Measurements from ENCODE around the gene WDR93. TPM values are rescaled to one million over a fixed set of nuclear protein-coding genes. Genes with fewer than 3 reads are reported as not detected.
"Not testable (repeated sequence)": the region's sequence is repeated elsewhere in the genome, so short reads cannot be mapped to it uniquely, and the experiment has no call there.

WDR93 gene
- polyA plus RNA-seq, 1 donor from 2014 or later: not detected

GRCh38 chr15:89785774-89786140, 95.1 kb downstream of the WDR93 start:
- Mint-ChIP-seq H3K36me3 (peaks cover 4% of the 10 kb centered on the region), H3K4me1 (peaks cover 6 to 15% (median 10%) of the 10 kb centered on the region in 3 donors), H3K9me3 (peaks cover 4 to 11% (median 5%) of the 10 kb centered on the region in 3 donors), H3K27me3 (peaks cover 6% of the 10 kb centered on the region), H3K4me3 (no peak overlapping the region), H3K27ac (no peak overlapping the region)

DNA sequence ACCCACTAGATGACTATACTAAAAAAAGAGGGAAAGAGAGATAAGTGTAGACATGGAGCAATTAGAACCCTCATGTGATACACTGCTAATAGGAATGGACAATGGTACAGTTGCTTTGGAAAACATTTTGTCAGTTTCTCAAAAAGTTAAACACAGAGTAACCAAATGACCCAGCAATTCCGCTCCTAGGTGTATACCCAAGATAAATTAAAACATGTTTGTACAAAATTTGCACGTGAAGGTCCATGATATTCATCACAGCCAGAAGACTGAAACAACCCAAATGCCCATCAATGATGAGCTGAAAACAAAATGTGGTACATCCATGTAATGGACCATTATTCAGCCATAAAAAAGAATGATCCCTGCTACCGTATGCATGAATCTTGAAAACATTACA, 97.3 kb downstream of the WDR93 start:
- peaks cover 4% of the 10 kb centered on the region for H3K36me3 Mint-ChIP-seq
- peaks cover 4 to 11% (median 5%) of the 10 kb centered on the region in 3 donors for H3K9me3 Mint-ChIP-seq
- H3K27ac Mint-ChIP-seq: no peak overlapping the region
- peaks cover 0 to 3% (median 2%) of the 10 kb centered on the region in 3 donors for H3K4me1 Mint-ChIP-seq
- no peak overlapping the region for H3K4me3 Mint-ChIP-seq
- H3K27me3 Mint-ChIP-seq: peaks cover 2% of the 10 kb centered on the region

GRCh38 chr15:89788585-89788984, 98.0 kb downstream of the WDR93 start:
- H3K27ac Mint-ChIP-seq, H3K27me3 Mint-ChIP-seq, H3K4me1 Mint-ChIP-seq, H3K36me3 Mint-ChIP-seq, H3K4me3 Mint-ChIP-seq: not testable (repeated sequence)
- peaks cover 4 to 11% (median 5%) of the 10 kb centered on the region in 3 donors for H3K9me3 Mint-ChIP-seq

DNA sequence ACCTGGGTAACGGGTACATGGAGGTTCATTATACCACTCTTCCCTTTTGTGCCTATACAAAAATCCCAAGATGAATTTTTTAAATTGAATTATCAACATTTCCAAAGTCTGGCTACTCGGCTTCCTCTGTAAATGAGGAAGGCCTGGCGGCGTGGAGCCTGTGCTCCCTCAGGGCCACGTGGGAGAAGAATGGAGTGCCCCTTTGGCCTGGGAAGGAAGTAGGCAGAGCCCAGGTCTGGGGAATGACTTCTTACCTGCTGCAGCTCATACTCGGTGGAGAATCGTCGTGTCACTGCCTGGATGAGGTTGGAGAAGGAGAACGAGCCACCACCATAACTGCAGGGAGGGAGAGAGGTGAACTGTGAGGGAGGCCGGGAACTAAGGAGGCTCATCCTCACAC, 99.6 kb downstream of the WDR93 start:
- H3K9me3 Mint-ChIP-seq: peaks cover 5 to 11% (median 6%) of the 10 kb centered on the region in 3 donors
- H3K4me3 Mint-ChIP-seq: no peak overlapping the region
- no peaks in the 10 kb centered on the region for H3K4me1 Mint-ChIP-seq
- H3K27ac Mint-ChIP-seq: no peak overlapping the region
- H3K27me3 Mint-ChIP-seq: peaks cover 2% of the 10 kb centered on the region
- peaks cover 4% of the 10 kb centered on the region for H3K36me3 Mint-ChIP-seq

DNA sequence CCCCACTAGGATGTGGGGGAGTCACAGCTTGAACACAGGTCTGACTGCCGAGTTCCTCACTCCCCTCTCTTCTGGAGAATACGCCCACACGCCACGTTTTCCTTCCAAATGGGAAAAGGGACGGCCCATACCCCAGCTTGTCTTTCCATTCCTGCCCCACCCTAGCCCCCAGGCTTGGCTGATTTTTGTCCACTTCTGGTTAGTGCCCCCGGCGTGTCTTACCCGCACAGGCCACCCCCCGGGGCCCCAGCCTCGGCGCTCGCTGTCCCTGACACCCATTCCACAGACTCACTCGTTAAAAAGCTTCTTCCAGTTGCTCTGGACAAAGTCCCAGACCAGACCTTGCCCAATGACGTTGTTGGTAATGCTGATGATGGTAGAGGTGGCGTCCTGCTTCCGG, 100.0 kb downstream of the WDR93 start:
- Mint-ChIP-seq H3K4me3 (no peak overlapping the region), H3K27me3 (peaks cover 2% of the 10 kb centered on the region), H3K9me3 (peaks cover 5 to 14% (median 6%) of the 10 kb centered on the region in 3 donors), H3K27ac (no peak overlapping the region), H3K36me3 (peaks cover 3% of the 10 kb centered on the region), H3K4me1 (no peaks in the 10 kb centered on the region)

GRCh38 chr15:89792106-89792805, 101.6 kb downstream of the WDR93 start:
- H3K27ac Mint-ChIP-seq: no peak overlapping the region
- no peaks in the 10 kb centered on the region for H3K36me3 Mint-ChIP-seq
- H3K4me1 Mint-ChIP-seq: no peaks in the 10 kb centered on the region
- no peak overlapping the region for H3K4me3 Mint-ChIP-seq
- H3K9me3 Mint-ChIP-seq: peaks cover 6 to 22% (median 6%) of the 10 kb centered on the region in 3 donors
- H3K27me3 Mint-ChIP-seq: peaks cover 2% of the 10 kb centered on the region

Other genes with a start within 250 kb of the WDR93 start
- gene RHCG, start 194.2 kb upstream of the WDR93 start, polyA plus RNA-seq: not detected
- not detected for gene TICRR, start 115.3 kb upstream of the WDR93 start, polyA plus RNA-seq
- gene KIF7, start 35.3 kb upstream of the WDR93 start, polyA plus RNA-seq: not detected
- not detected for gene PLIN1, start 11.4 kb upstream of the WDR93 start, polyA plus RNA-seq
- 1.3 TPM for gene PEX11A, start 57 bp upstream of the WDR93 start, polyA plus RNA-seq
- gene MESP1, start 60.4 kb downstream of the WDR93 start, polyA plus RNA-seq: 1.8 TPM
- gene MESP2, start 85.5 kb downstream of the WDR93 start, polyA plus RNA-seq: not detected
- 0.46 TPM for gene ANPEP, start 124.0 kb downstream of the WDR93 start, polyA plus RNA-seq
- 29.7 TPM for gene AP3S2, start 203.2 kb downstream of the WDR93 start, polyA plus RNA-seq
- gene ARPIN, start 222.1 kb downstream of the WDR93 start, polyA plus RNA-seq: not detected

Measured in IgD-negative memory B cell (primary cell).